IPS-11a (cell line): ENCODE results near the gene EBI3.
"Not testable (repeated sequence)": the region's sequence is repeated elsewhere in the genome, so short reads cannot be mapped to it uniquely, and the experiment has no call there.

Experiments used
- H3K4me3 ChIP-seq: one replicate; pipeline ENCODE4 v1.5.1; 2013; ENCODE audit warnings: low read depth, low read length, control low read depth

Gene EBI3

GRCh38 chr19:4199699-4200293, 29.5 kb upstream of the EBI3 start:
- no peak overlapping the region for H3K4me3 ChIP-seq

GRCh38 chr19:4200940-4201542, 28.3 kb upstream of the EBI3 start:
- no peak overlapping the region for H3K4me3 ChIP-seq

GRCh38 chr19:4201798-4202197, 27.5 kb upstream of the EBI3 start:
- H3K4me3 ChIP-seq = no peak overlapping the region

- H3K4me3 ChIP-seq = no peak overlapping the region
Measured at GRCh38 chr19:4206818-4207484, 22.4 kb upstream of the EBI3 start.

GRCh38 chr19:4208385-4209094, 20.8 kb upstream of the EBI3 start:
- no peak overlapping the region for H3K4me3 ChIP-seq

- no peak overlapping the region for H3K4me3 ChIP-seq
Measured at GRCh38 chr19:4210166-4210731, 19.1 kb upstream of the EBI3 start.

GRCh38 chr19:4213116-4213515, 16.2 kb upstream of the EBI3 start:
- H3K4me3 ChIP-seq = no peak overlapping the region

GRCh38 chr19:4215807-4216206, 13.5 kb upstream of the EBI3 start:
- no peak overlapping the region for H3K4me3 ChIP-seq

GRCh38 chr19:4216846-4217245, 12.5 kb upstream of the EBI3 start:
- H3K4me3 ChIP-seq = no peak overlapping the region

GRCh38 chr19:4217429-4218264, 11.7 kb upstream of the EBI3 start:
- H3K4me3 ChIP-seq = no peak overlapping the region

- not testable (repeated sequence) for H3K4me3 ChIP-seq
Measured at GRCh38 chr19:4218523-4218922, 10.8 kb upstream of the EBI3 start.

GRCh38 chr19:4220188-4220587, 9.1 kb upstream of the EBI3 start:
- no peak overlapping the region for H3K4me3 ChIP-seq

- no peak overlapping the region for H3K4me3 ChIP-seq
Measured at GRCh38 chr19:4224470-4224869, 4.9 kb upstream of the EBI3 start.

- H3K4me3 ChIP-seq = no peak overlapping the region
Measured at GRCh38 chr19:4225885-4226284, 3.4 kb upstream of the EBI3 start.

- no peak overlapping the region for H3K4me3 ChIP-seq
Measured at GRCh38 chr19:4227771-4228170, 1.6 kb upstream of the EBI3 start.

- H3K4me3 ChIP-seq = no peak overlapping the region
Measured at GRCh38 chr19:4228765-4229178, 551 bp upstream of the EBI3 start.

GRCh38 chr19:4230237-4230636, 914 bp downstream of the EBI3 start:
- H3K4me3 ChIP-seq = not testable (repeated sequence)

GRCh38 chr19:4231521-4231920, 2.2 kb downstream of the EBI3 start:
- not testable (repeated sequence) for H3K4me3 ChIP-seq

- not testable (repeated sequence) for H3K4me3 ChIP-seq
Measured at GRCh38 chr19:4232139-4232538, 2.8 kb downstream of the EBI3 start.

- no peak overlapping the region for H3K4me3 ChIP-seq
Measured at GRCh38 chr19:4232614-4233281, 3.4 kb downstream of the EBI3 start.
